GM18951 (cell line): ENCODE data around the gene BCAS3.

ENCODE experiments used
- POLR2A ChIP-seq: IDR thresholded peaks from 4 replicates; pipeline ENCODE4 v1.6.1; 2011; ENCODE audit warnings: mild to moderate bottlenecking; ENCODE audit not compliant: insufficient read length, insufficient read depth; ENCODE audit errors: extremely low read depth
- in situ Hi-C: fragments of 300-500 bp; cut with MboI; formaldehyde crosslinking; loops from one replicate; pipeline ENCODE4 v1.12.0; 2022; ENCODE audit warnings: low sequenced_read_pairs, mixed read lengths, inconsistent platforms; ENCODE audit not compliant: unreplicated experiment

The BCAS3 gene

GRCh38 chr17:61360318-61360943 lies 682.8 kb downstream of the BCAS3 start:
- no peak for TF ChIP-seq POLR2A
- in situ Hi-C loops, result no loop called here

DNA sequence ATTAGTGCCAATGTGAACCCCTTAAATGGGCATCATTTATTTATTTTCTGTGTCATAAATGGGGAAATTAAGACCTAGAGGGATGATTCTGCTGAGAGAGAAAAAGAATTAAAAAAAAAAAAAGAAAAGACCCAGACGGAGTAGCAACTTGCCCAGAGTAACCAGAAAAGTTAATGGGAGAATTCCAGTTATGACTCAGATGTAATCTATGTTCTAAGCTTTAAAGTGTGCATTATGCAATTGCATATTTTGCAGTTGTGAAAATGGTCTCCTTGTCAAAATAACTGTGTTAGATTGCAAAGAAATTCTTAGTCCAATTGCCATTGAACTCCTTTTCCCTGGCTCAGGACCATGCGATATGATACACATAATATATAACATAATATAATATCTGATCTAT lies 683.4 kb downstream of the BCAS3 start:
- in situ Hi-C loops, result no loop called here

GRCh38 chr17:61362396-61362795 lies 684.7 kb downstream of the BCAS3 start:
- no peak for TF ChIP-seq POLR2A
- in situ Hi-C loops, result no loop called here

More for the DNA sequence above, 683.4 kb downstream of the BCAS3 start:
- TF ChIP-seq POLR2A, result no peak

GRCh38 chr17:61362852-61363600 lies 685.4 kb downstream of the BCAS3 start:
- in situ Hi-C loops, result no loop called here
- no peak for TF ChIP-seq POLR2A

GRCh38 chr17:61363601-61364462 lies 686.2 kb downstream of the BCAS3 start:
- no peak for TF ChIP-seq POLR2A
- in situ Hi-C loops, result no loop called here

- in situ Hi-C loops, result no loop called here
- TF ChIP-seq POLR2A, result no peak
Observed at GRCh38 chr17:61364463-61364846, 686.8 kb downstream of the BCAS3 start.

GRCh38 chr17:61366076-61366714 lies 688.5 kb downstream of the BCAS3 start:
- no peak for TF ChIP-seq POLR2A
- in situ Hi-C loops, result no loop called here

- TF ChIP-seq POLR2A, result no peak
- in situ Hi-C loops, result no loop called here
Observed at GRCh38 chr17:61366715-61367413, 689.2 kb downstream of the BCAS3 start.

DNA sequence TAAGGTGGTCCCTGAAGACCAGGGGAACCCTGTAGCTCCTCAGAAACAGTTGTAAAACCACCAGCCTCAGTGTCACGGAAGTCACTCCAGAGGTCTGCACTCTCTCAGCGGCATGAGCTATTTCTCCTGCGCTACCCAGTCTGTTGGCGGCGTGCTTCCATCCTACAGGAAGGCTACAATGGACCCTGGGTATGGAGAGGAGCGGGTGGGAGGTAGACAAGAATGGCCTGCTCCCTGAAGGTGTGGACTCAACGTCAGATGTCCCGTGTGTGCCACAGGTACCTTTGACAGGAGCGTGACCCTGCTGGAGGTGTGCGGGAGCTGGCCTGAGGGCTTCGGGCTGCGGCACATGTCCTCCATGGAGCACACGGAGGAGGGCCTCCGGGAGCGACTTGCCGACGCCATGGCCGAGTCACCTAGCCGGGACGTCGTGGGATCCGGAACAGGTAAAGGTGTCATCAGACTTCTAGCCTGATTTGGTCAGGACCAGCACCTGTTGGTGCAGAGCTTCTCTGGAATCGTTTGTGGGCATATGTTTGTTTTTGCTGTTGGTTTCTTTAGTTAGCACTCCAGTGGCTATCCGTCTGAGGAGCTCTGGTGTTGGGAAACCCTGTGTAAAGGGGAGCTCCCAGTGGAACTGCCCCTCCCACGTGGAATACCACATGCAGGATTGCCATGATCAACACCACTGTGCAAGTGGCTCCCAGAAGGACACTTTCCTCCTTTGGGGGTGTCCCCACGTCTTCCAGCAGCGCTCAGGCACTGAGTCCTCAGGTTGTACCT lies 690.6 kb downstream of the BCAS3 start:
- in situ Hi-C loops, result no loop called here
- no peak for TF ChIP-seq POLR2A

DNA sequence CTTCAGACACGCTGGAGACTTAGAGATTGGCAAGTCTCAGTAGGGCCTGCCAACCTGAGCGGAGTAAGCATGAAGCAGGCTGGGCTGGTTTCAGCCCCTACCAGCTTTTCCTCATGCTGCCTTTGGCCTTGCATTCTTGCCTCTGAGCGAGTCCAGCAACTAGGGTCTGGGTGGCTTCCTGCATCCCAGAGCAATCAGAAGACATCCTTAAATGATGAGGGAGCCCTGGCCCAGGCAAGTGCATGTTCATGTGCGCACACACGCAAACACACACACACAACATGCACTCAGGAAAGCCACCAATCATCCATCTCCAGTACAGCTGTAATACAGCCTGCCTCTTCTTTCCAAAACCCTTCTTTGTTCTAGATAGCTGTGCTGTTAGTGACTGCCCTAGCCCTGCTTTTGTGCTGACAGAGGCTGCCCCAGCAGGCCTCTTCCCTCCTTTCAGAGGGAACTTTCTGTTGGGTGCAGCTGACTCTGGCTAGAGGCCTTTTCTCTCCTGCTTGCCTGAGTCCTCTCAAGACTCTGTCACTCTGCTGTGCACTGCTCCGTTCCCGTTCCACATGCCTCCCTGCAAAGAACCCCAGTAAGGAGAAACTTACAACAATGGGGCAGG lies 691.3 kb downstream of the BCAS3 start:
- in situ Hi-C loops, result no loop called here
- no peak for TF ChIP-seq POLR2A

- in situ Hi-C loops, result no loop called here
- TF ChIP-seq POLR2A, result no peak
Observed at GRCh38 chr17:61369751-61370150, 692.1 kb downstream of the BCAS3 start.
